ENCODE data around the gene EEF1A2. TPM values are rescaled to one million over a fixed set of nuclear protein-coding genes. Genes with fewer than 3 reads are reported as not detected.

Gene EEF1A2
- total and polyA plus RNA-seq, 2 experiments from 2014 or later, result 1.3 to 37.1 TPM

- TF ChIP-seq ETS1 (IDR thresholded peaks at IDR 0.05), result no peak
- no peak for TF ChIP-seq REST (IDR thresholded peaks at IDR 0.05; ENCODE audit: unreplicated experiment)
- TF ChIP-seq STAT1 (IDR thresholded peaks at IDR 0.05; ENCODE audit: unreplicated experiment), result no peak
Observed at GRCh38 chr20:63533388-63533787, 34.5 kb upstream of the EEF1A2 start (continued).

- H3K4me1 ChIP-seq (ENCODE audit: insufficient read depth), result no peaks in the 10 kb centered on the region
- Mint-ChIP-seq H3K4me1 (peaks cover 5% of the 10 kb centered on the region; the same call in 2 of the 3 replicates), H3K4me3 (no peak overlapping the region), H3K36me3 (ENCODE audit: low read depth) (no peaks in the 10 kb centered on the region), H3K27ac (no peak overlapping the region), H3K9me3 (no peaks in the 10 kb centered on the region), H3K27me3 (ENCODE audit: insufficient read depth, low read depth, poor library complexity) (peaks cover 6% of the 10 kb centered on the region)
- H4K20me1 ChIP-seq (replicated peaks; ENCODE audit: insufficient read depth), result no peaks in the 10 kb centered on the region
- peaks cover 7% of the 10 kb centered on the region; the same call in 1 of the 2 replicates for H3F3A ChIP-seq (replicated peaks; ENCODE audit: low read depth)
- no peaks in the 10 kb centered on the region for H3K9me2 ChIP-seq (ENCODE audit: insufficient read depth)
- no peak overlapping the region for H3K4me3 ChIP-seq
- H3K27ac ChIP-seq (ENCODE audit: low read depth), result no peak overlapping the region
- ATAC-seq, result no peak
- H3K79me2 ChIP-seq (replicated peaks; ENCODE audit: insufficient read depth), result no peaks in the 10 kb centered on the region
- no peaks in the 10 kb centered on the region for H3K36me3 ChIP-seq (ENCODE audit: insufficient read depth)
- no peak overlapping the region for H2AFZ ChIP-seq
- no peak for DNase-seq (ENCODE audit: low spot score)
- H3K27me3 ChIP-seq (ENCODE audit: insufficient read depth), result no peaks in the 10 kb centered on the region
- no peak overlapping the region for H3K4me2 ChIP-seq
- TF ChIP-seq ETS1 (IDR thresholded peaks at IDR 0.05), result no peak
- TF ChIP-seq ZNF331 (CRISPR knock-in tag; IDR thresholded peaks at IDR 0.05; ENCODE audit: low read depth), result no peak
- TF ChIP-seq CTCF (conservative IDR thresholded peaks at IDR 0.05; ENCODE audit: low read depth in 2 of 2), result no peak
- no peak for TF ChIP-seq ZNF114 (CRISPR knock-in tag; IDR thresholded peaks at IDR 0.05)
- TF ChIP-seq STAT1 (IDR thresholded peaks at IDR 0.05; ENCODE audit: unreplicated experiment), result no peak
- TF ChIP-seq POLR2AphosphoS5 (IDR thresholded peaks at IDR 0.05; ENCODE audit: low read depth), result no peak
- no peak for TF ChIP-seq NANOG (IDR thresholded peaks at IDR 0.05; ENCODE audit: borderline replicate concordance)
- TF ChIP-seq JUNB (IDR thresholded peaks at IDR 0.05; ENCODE audit: unreplicated experiment), result no peak
- TF ChIP-seq EZH2 (IDR thresholded peaks at IDR 0.05; ENCODE audit: low read depth, unreplicated experiment), result no peak
- no peak for TF ChIP-seq EZH2phosphoT487 (IDR thresholded peaks at IDR 0.05; ENCODE audit: unreplicated experiment)
- TF ChIP-seq CREB1 (CRISPR knock-in tag; IDR thresholded peaks at IDR 0.05; ENCODE audit: low read depth), result no peak
Observed at GRCh38 chr20:63532449-63532971, 33.6 kb upstream of the EEF1A2 start.

All from GM23338 (cell line).